K562 (cell line): ENCODE results near the gene NAXD. TPM values are rescaled to one million over a fixed set of nuclear protein-coding genes. Genes with fewer than 3 reads are reported as not detected.

Source experiments
- C11orf30 ChIP-seq: fragments of 450-650 bp; IDR thresholded peaks from 2 replicates; pipeline ENCODE4 v1.6.1; 2016; ENCODE audit warnings: low read depth, mild to moderate bottlenecking
- ESRRA ChIP-seq: fragments of 450-650 bp; IDR thresholded peaks from 2 replicates; pipeline ENCODE4 v1.6.1; 2014; ENCODE audit warnings: low read depth, mild to moderate bottlenecking, moderate library complexity, borderline replicate concordance
- ETV5 ChIP-seq: sonication (generic); formaldehyde crosslinking; IDR thresholded peaks from 2 replicates; pipeline ENCODE4 v1.4.0; 2020; ENCODE audit warnings: low read depth, mild to moderate bottlenecking, missing genetic modification reagents
- FOXA3 ChIP-seq, 2 experiments: fragments of 450-650 bp in 1 of 2; sonication (generic) in 1 of 2; formaldehyde crosslinking; IDR thresholded peaks in 1 of 2; conservative IDR thresholded peaks in 1 of 2; 2 replicates each; pipeline versions ENCODE4 v1.4.0 to v1.8.0; 2020 to 2022; ENCODE audit warnings: mild to moderate bottlenecking in 2 of 2, missing genetic modification reagents in 1 of 2
- HNRNPLL ChIP-seq: fragments of 200-400 bp; formaldehyde crosslinking; IDR thresholded peaks from 2 replicates; pipeline ENCODE4 v1.6.1; 2017; ENCODE audit warnings: low read length, low read depth, mild to moderate bottlenecking; ENCODE audit not compliant: poor library complexity, severe bottlenecking
- ILF3 ChIP-seq: fragments of 450-650 bp; IDR thresholded peaks from 2 replicates; pipeline ENCODE4 v1.6.1; 2018; ENCODE audit warnings: antibody characterized with exemption, mild to moderate bottlenecking, moderate library complexity, borderline replicate concordance
- KLF6 ChIP-seq: fragments of 250-450 bp; sonication (Bioruptor Pico); IDR thresholded peaks from 2 replicates; pipeline ENCODE4 v1.4.0; 2020; ENCODE audit warnings: mild to moderate bottlenecking, moderate library complexity, borderline replicate concordance
- NELFE ChIP-seq: IDR thresholded peaks from 2 replicates; pipeline ENCODE4 v1.6.1; 2011; ENCODE audit warnings: mild to moderate bottlenecking; ENCODE audit not compliant: insufficient read depth, insufficient read length
- NR2C1 ChIP-seq, 2 experiments: fragments of 450-650 bp; IDR thresholded peaks; 2 replicates each; pipeline ENCODE4 v1.6.1; 2017; ENCODE audit warnings: mild to moderate bottlenecking in 2 of 2, antibody characterized with exemption in 1 of 2, inconsistent platforms in 1 of 2, missing compliant biosample characterization in 1 of 2, missing genetic modification characterization in 1 of 2
- RBM39 ChIP-seq: fragments of 200-400 bp; formaldehyde crosslinking; optimal IDR thresholded peaks from 2 replicates; pipeline ENCODE3; 2018; ENCODE audit warnings: low read depth, low read length
- SAFB2 ChIP-seq: fragments of 200-400 bp; formaldehyde crosslinking; IDR thresholded peaks from 2 replicates; pipeline ENCODE4 v1.6.1; 2018; ENCODE audit warnings: borderline replicate concordance, low read length, low read depth, moderate library complexity; ENCODE audit not compliant: severe bottlenecking
- SMAD4 ChIP-seq: fragments of 250-450 bp; sonication (Bioruptor Pico); conservative IDR thresholded peaks from 2 replicates; pipeline ENCODE4 v1.8.0; 2021; ENCODE audit warnings: inconsistent platforms, mild to moderate bottlenecking, moderate library complexity
- TAF1 ChIP-seq: IDR thresholded peaks from 2 replicates; pipeline ENCODE4 v1.6.1; 2011; ENCODE audit warnings: mild to moderate bottlenecking, low read length, moderate library complexity; ENCODE audit not compliant: insufficient read depth, control insufficient read depth, severe bottlenecking; ENCODE audit errors: extremely low read depth
- TBL1XR1 ChIP-seq, 2 experiments: IDR thresholded peaks; 2 replicates each; pipeline ENCODE4 v1.6.1; 2012; ENCODE audit warnings: improper control_type of control experiment in 2 of 2, low read length in 2 of 2, mild to moderate bottlenecking in 1 of 2
- TCF7L2 ChIP-seq: fragments of 150-350 bp; IDR thresholded peaks from 2 replicates; pipeline ENCODE4 v1.6.1; 2016; ENCODE audit warnings: low read depth, mild to moderate bottlenecking, low read length, moderate library complexity
- ZNF695 ChIP-seq: fragments of 450-650 bp; formaldehyde crosslinking; IDR thresholded peaks from 2 replicates; pipeline ENCODE4 v1.4.0; 2020; ENCODE audit warnings: mild to moderate bottlenecking, moderate library complexity
- polyA plus RNA-seq, 8 experiments: library from polyadenylated mRNA; depleted of rRNA in 4 of 8; stranded (reverse) in 5 of 8; unstranded in 3 of 8; fragments of >200 nt; fragmentation: Nextera tagmentation in 2 of 8; fragmentation: Illumina TruSeq in 1 of 8; extraction: Ambion mirVana in 2 of 8; extraction: Trizol in 1 of 8; gene quantifications; 2 replicates each; pipeline versions ENCODE4 v1.2.1 to v1.2.3, GENCODE V29; 2011 to 2014; ENCODE audit warnings: inconsistent platforms in 1 of 8, missing spikeins in 1 of 8
- total RNA-seq, 7 experiments: library from RNA; depleted of rRNA in 6 of 7; stranded (reverse); fragments of >200 nt in 6 of 7; fragmentation: Illumina TruSeq in 2 of 7; extraction: Trizol in 2 of 7; gene quantifications; 2 replicates each; pipeline versions ENCODE4 v1.2.1 to v1.2.3, GENCODE V29; 2011 to 2021; ENCODE audit warnings: low replicate concordance in 1 of 7
- TF ChIP-seq, protein P1 (sequence below): IDR thresholded peaks from 2 replicates; pipeline ENCODE4 v1.6.1; 2012; ENCODE audit warnings: low read depth, low read length, improper control_type of control experiment, borderline replicate concordance
- TF ChIP-seq, protein P2 (sequence below), 2 experiments: IDR thresholded peaks; 2 replicates each; pipeline ENCODE4 v1.6.1; 2012; ENCODE audit warnings: improper control_type of control experiment in 2 of 2, low read depth in 2 of 2, low read length in 2 of 2, borderline replicate concordance in 1 of 2
- TF ChIP-seq, protein P3 (sequence below): fragments of 150-350 bp; IDR thresholded peaks from 2 replicates; pipeline ENCODE4 v1.6.1; 2014; ENCODE audit warnings: low read depth, mild to moderate bottlenecking, low read length, borderline replicate concordance

NAXD gene
- total and polyA plus RNA-seq, 9 of the 15 experiments (the other 6 are each of a cell fraction or from before 2014, with no cell fraction given): 0.59 to 20.6 (median 13.0) TPM

DNA sequence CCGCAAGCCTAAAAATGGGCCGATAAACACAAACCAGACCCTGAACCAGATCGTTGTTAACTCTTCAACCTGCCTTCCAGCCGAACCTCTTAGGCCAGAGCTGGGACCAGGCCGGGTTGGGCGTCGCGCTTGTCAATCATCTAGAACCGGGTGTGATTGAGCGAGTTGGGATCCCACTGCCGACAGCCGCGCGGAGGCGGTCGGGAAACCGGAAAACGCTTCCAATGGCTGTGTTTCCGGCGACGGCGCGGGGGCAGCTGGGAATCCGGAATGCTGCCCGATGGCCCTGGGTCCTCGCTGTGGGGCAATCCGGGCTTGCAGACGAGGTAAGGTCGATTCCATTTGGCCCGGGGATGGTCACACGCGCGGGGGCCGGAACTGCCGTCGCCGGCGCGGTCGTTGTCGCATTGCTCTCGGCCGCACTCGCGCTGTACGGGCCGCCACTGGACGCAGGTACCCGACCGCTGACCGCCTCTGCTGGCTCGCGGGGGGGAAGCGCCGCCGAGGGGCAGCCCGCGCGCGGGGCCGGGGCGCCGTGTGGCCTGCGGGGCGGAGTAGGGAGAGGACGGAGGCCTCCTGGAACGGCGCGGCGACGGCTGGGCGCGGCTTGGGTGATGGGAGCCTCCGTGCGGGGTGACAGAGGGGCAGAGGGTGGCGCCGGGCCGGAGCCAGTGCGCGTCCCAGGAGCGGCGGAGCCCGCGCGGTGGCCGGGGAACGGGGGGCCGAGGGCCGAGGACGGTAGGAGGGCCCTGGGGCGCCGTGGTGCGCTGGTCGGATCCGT, at the start of gene NAXD (continued):
- TF ChIP-seq SMAD4 (CRISPR knock-in tag) (no peak), FOXA3 (CRISPR knock-in tag; conservative IDR thresholded peaks at IDR 0.05 in 1 of 2, IDR thresholded peaks at IDR 0.05 in 1 of 2) (no peak), ZNF695 (CRISPR knock-in tag) (no peak), KLF6 (no peak), HNRNPLL (peak; percentile 25), C11orf30 (peak; percentile 61), NELFE (no peak), TBL1XR1 (IDR thresholded peaks at IDR 0.05; ENCODE audit: low read length in 2 of 2) (no peak), NR2C1 (IDR thresholded peaks at IDR 0.05) (no peak), NR2C1 (tag; IDR thresholded peaks at IDR 0.05) (no peak), TCF7L2 (no peak), ILF3 (no peak), ESRRA (no peak), SAFB2 (no peak), RBM39 (no peak), ETV5 (CRISPR knock-in tag) (peak; percentile 62; the same call in 1 of the 2 replicates), TAF1 (peak; percentile 22)
- TF ChIP-seq, protein P1, sequence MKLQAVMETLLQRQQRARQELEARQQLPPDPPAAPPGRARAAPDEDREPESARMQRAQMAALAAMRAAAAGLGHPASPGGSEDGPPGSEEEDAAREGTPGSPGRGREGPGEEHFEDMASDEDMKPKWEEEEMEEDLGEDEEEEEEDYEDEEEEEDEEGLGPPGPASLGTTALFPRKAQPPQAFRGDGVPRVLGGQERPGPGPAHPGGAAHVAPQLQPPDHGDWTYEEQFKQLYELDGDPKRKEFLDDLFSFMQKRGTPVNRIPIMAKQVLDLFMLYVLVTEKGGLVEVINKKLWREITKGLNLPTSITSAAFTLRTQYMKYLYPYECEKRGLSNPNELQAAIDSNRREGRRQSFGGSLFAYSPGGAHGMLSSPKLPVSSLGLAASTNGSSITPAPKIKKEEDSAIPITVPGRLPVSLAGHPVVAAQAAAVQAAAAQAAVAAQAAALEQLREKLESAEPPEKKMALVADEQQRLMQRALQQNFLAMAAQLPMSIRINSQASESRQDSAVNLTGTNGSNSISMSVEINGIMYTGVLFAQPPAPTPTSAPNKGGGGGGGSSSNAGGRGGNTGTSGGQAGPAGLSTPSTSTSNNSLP: no peak
- TF ChIP-seq, protein P2, sequence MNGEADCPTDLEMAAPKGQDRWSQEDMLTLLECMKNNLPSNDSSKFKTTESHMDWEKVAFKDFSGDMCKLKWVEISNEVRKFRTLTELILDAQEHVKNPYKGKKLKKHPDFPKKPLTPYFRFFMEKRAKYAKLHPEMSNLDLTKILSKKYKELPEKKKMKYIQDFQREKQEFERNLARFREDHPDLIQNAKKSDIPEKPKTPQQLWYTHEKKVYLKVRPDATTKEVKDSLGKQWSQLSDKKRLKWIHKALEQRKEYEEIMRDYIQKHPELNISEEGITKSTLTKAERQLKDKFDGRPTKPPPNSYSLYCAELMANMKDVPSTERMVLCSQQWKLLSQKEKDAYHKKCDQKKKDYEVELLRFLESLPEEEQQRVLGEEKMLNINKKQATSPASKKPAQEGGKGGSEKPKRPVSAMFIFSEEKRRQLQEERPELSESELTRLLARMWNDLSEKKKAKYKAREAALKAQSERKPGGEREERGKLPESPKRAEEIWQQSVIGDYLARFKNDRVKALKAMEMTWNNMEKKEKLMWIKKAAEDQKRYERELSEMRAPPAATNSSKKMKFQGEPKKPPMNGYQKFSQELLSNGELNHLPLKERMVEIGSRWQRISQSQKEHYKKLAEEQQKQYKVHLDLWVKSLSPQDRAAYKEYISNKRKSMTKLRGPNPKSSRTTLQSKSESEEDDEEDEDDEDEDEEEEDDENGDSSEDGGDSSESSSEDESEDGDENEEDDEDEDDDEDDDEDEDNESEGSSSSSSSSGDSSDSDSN (IDR thresholded peaks at IDR 0.05; ENCODE audit: borderline replicate concordance in 1 of 2, low read depth in 2 of 2, low read length in 2 of 2): peak; percentile 57 to 78; a peak in 1 of 4 replicates
- TF ChIP-seq, protein P3, sequence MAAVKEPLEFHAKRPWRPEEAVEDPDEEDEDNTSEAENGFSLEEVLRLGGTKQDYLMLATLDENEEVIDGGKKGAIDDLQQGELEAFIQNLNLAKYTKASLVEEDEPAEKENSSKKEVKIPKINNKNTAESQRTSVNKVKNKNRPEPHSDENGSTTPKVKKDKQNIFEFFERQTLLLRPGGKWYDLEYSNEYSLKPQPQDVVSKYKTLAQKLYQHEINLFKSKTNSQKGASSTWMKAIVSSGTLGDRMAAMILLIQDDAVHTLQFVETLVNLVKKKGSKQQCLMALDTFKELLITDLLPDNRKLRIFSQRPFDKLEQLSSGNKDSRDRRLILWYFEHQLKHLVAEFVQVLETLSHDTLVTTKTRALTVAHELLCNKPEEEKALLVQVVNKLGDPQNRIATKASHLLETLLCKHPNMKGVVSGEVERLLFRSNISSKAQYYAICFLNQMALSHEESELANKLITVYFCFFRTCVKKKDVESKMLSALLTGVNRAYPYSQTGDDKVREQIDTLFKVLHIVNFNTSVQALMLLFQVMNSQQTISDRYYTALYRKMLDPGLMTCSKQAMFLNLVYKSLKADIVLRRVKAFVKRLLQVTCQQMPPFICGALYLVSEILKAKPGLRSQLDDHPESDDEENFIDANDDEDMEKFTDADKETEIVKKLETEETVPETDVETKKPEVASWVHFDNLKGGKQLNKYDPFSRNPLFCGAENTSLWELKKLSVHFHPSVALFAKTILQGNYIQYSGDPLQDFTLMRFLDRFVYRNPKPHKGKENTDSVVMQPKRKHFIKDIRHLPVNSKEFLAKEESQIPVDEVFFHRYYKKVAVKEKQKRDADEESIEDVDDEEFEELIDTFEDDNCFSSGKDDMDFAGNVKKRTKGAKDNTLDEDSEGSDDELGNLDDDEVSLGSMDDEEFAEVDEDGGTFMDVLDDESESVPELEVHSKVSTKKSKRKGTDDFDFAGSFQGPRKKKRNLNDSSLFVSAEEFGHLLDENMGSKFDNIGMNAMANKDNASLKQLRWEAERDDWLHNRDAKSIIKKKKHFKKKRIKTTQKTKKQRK: no peak
